22Rv1 (cell line): ENCODE data around the gene MGAT5.

Experiments used
- CTCF ChIP-seq: fragments of 450-650 bp; IDR thresholded peaks from 2 replicates; pipeline ENCODE4 v1.5.1; 2017; ENCODE audit warnings: mild to moderate bottlenecking
- ZFX ChIP-seq: fragments of 450-650 bp; IDR thresholded peaks from 2 replicates; pipeline ENCODE4 v1.6.1; 2017; ENCODE audit warnings: antibody characterized with exemption, borderline replicate concordance

GRCh38 chr2:134360745-134361487, 107.0 kb downstream of the MGAT5 start:
- TF ChIP-seq CTCF: no peak
- no peak for TF ChIP-seq ZFX
